IPS-15b (cell line): ENCODE results near the gene IDUA.

ENCODE experiments used
- H3K27me3 ChIP-seq: one replicate; pipeline ENCODE4 v1.6.1; 2013; ENCODE audit warnings: low read length; ENCODE audit not compliant: control insufficient read depth, insufficient read depth
- H3K36me3 ChIP-seq: one replicate; pipeline ENCODE4 v1.6.1; 2013; ENCODE audit warnings: low read length; ENCODE audit not compliant: control insufficient read depth, insufficient read depth
- H3K4me1 ChIP-seq: one replicate; pipeline ENCODE4 v1.6.1; 2013; ENCODE audit warnings: mild to moderate bottlenecking, low read length; ENCODE audit not compliant: control insufficient read depth, insufficient read depth
- H3K4me3 ChIP-seq: one replicate; pipeline ENCODE4 v1.5.1; 2013; ENCODE audit warnings: low read depth, low read length
- H3K9ac ChIP-seq: one replicate; pipeline ENCODE4 v1.6.1; 2013; ENCODE audit warnings: low read depth, mild to moderate bottlenecking, low read length
- H3K9me3 ChIP-seq: one replicate; pipeline ENCODE4 v1.6.1; 2013; ENCODE audit warnings: mild to moderate bottlenecking, low read length; ENCODE audit not compliant: control insufficient read depth, insufficient read depth

Gene IDUA

GRCh38 chr4:951186-951585 is 35.7 kb upstream of the IDUA start:
- Histone ChIP-seq H3K4me1 (no peaks in the 10 kb centered on the region), H3K4me3 (no peak overlapping the region), H3K36me3 (no peaks in the 10 kb centered on the region), H3K27me3 (no peaks in the 10 kb centered on the region), H3K9ac (no peak overlapping the region), H3K9me3 (no peaks in the 10 kb centered on the region)

DNA sequence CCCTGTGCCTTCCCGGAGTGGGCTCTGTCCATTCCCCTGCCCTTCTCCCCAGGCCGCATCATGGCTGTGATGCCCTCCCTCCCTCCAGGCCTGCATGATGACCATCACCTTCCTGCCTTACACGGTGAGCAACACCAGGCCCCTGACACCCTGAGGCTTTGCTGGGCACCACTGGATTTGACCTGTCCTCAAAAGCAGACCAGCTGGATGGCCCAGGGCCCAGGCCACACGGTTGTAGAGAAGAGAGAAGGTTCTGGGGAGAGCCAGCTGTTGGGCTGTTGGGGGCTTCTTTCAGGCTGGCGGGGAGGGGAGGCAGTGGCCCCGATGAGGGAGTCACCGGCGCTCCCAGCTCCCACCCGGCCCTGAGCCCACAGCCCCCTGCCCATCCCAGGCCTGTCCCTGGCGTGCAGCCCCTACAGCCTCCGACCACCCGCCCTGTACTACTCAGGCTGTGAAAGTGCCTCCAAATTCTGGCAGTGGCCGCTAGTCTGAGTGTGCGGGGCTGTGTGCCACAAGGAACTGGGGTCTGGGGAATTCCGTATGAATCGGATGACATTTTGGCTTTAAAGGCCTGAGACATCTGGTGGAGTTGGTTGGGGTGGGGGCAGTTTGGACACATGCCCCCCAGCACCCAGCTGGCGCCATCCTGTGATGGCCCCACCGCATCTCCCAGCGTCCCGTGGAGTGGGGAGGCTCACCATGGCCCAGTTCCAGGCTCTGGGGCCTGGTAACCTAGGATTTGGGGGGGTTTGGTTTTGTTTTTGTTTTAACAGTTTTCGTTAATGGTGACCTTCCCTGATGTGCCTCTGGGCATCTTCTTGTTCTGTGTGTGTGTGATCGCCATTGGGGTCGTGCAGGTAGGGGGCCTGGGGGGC is 35.0 kb upstream of the IDUA start:
- H3K9ac ChIP-seq = no peak overlapping the region
- no peaks in the 10 kb centered on the region for H3K27me3 ChIP-seq
- H3K4me3 ChIP-seq = no peak overlapping the region
- H3K4me1 ChIP-seq = no peaks in the 10 kb centered on the region
- H3K36me3 ChIP-seq = no peaks in the 10 kb centered on the region
- no peaks in the 10 kb centered on the region for H3K9me3 ChIP-seq

GRCh38 chr4:952881-953573 is 33.8 kb upstream of the IDUA start:
- Histone ChIP-seq H3K4me1 (no peaks in the 10 kb centered on the region), H3K9me3 (no peaks in the 10 kb centered on the region), H3K9ac (no peak overlapping the region), H3K4me3 (no peak overlapping the region), H3K27me3 (no peaks in the 10 kb centered on the region), H3K36me3 (no peaks in the 10 kb centered on the region)

GRCh38 chr4:953574-953915 is 33.3 kb upstream of the IDUA start:
- H3K9me3 ChIP-seq = no peaks in the 10 kb centered on the region
- no peak overlapping the region for H3K4me3 ChIP-seq
- no peaks in the 10 kb centered on the region for H3K36me3 ChIP-seq
- H3K9ac ChIP-seq = no peak overlapping the region
- no peaks in the 10 kb centered on the region for H3K27me3 ChIP-seq
- H3K4me1 ChIP-seq = no peaks in the 10 kb centered on the region

DNA sequence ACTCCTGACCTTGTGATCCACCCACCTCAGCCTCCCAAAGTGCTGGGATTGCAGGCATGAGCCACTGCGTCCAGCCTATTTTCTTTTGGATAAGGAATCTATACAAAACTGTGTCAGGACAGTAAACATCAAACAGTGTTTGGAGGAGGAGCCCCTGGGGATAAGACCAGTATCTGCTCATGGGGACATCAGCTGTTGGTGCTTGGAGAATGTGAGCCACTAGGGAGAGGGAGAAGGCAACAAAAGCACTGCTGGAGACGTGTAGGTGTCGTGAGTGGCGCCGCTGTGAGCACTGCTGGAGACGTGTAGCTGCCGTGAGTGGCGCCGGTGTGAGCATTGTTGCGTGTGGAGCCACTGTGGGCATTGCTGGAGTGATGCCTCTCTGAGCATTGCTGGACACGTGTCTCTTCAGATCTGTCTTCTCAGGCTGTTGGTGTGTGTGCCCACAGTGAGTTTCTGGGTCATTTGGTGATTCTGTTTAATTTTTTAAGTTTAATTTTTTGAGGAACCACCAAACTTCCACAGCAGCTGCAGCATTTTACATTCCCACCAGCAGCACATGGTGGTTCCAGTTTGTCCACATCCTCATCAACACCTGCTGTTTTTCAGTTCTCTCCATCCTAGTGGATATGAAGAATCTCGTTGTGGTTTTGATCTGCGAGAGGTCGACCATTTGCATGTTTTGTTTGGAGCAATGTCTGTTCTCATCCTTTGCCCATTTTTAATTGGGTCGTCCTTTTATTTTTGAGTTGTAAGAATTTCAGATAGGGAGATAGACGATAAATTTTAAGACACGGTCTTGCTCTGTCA is 32.4 kb upstream of the IDUA start:
- Histone ChIP-seq H3K4me1 (no peaks in the 10 kb centered on the region), H3K9me3 (no peaks in the 10 kb centered on the region), H3K36me3 (no peaks in the 10 kb centered on the region), H3K4me3 (no peak overlapping the region), H3K9ac (no peak overlapping the region), H3K27me3 (no peaks in the 10 kb centered on the region)

DNA sequence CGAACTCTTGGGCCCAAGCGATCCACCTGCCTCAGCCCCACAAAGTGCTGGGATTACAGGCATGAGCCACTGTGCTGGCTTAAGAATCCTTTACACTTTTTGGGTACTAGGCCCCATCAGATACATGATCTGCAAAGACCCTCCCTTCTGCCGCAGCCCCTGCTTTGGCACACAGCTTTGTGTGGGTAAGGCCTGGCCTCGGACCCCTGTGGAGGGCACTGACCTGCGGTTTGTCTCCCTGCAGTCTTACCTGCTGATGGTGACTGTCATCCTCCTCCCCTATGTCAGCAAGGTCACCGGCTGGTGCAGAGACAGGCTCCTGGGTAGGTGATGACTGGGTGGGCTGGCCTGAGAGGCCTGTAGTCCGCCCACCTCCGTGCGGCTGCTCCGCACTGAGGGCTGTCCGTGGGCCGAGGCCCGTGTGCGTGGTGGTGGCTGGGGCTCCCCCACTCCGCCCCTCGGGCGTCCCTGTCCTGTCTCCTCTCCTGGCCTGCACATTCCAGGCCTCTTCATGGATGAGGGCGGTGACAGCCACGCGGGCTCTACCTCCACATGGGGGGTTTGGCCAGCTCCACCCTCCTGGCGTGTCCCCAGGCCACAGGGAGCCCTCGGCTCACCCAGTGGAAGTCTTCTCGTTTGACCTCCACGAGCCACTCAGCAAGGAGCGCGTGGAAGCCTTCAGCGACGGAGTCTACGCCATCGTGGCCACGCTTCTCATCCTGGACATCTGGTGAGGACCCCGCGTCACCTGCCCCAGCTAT is 31.5 kb upstream of the IDUA start:
- peaks cover 3% of the 10 kb centered on the region for H3K36me3 ChIP-seq
- H3K4me3 ChIP-seq = no peak overlapping the region
- H3K27me3 ChIP-seq = no peaks in the 10 kb centered on the region

DNA sequence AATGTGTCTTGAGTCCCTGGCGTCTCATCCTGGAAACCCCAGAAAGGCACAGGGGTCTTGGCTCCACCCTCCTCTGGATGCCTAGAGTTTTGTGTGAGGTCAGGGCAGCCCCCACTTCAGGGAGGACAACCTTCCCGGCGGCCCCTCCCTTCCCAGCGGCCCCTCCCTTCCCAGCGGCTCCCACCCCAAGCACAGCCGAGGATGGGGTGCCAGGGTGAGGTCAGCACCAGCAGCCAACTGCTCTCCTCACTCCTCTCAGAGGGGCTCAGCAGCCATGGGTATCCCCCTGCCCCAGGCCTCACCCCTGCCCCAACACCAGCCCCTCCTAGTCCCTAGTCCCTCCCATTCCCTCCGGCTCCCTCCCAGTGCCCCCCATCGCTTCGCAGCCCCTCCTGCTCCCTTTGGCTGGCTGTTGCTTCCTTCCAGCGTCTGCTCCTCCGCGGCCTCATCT is 30.9 kb upstream of the IDUA start:
- Histone ChIP-seq H3K9me3 (no peaks in the 10 kb centered on the region), H3K9ac (no peak overlapping the region), H3K27me3 (no peaks in the 10 kb centered on the region), H3K36me3 (peaks cover 5% of the 10 kb centered on the region), H3K4me3 (no peak overlapping the region), H3K4me1 (no peaks in the 10 kb centered on the region)

More for the DNA sequence above, 31.5 kb upstream of the IDUA start:
- Histone ChIP-seq H3K4me1 (no peaks in the 10 kb centered on the region), H3K9me3 (no peaks in the 10 kb centered on the region), H3K9ac (no peak overlapping the region)

DNA sequence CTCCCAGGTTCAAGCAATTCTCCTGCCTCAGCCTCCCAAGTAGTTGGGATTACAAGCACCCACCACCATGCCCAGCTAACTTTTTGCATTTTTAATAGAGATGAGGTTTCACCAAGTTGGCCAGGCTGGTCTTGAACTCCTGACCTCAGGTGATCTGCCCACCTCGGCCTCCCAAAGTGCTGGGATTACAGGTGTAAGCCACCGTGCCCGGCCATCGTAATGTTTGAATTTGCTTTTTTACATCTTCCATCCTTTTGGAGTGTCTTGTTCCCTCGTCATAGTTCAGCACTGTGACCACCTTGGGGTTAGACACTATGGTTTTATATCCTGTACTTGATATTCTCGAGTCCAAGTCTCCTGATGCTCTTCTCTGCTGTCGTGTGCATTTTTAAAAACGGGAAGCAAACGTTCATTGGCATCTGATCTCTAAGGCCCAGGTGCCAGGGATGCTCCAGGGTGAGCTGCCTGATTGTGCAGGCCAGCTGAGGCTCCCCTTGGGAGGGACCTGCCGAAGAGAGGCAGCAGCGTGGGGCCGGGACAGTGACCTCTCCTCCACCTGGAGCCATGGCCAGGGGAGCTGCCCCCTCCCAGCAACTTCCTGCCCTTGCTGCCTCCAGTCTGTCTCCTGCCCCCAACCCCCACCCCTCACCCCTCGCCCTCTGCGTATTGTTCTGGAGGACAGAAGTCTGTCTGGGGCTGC is 30.2 kb upstream of the IDUA start:
- Histone ChIP-seq H3K9me3 (no peaks in the 10 kb centered on the region), H3K4me3 (no peak overlapping the region), H3K36me3 (peaks cover 5% of the 10 kb centered on the region), H3K4me1 (no peaks in the 10 kb centered on the region), H3K27me3 (no peaks in the 10 kb centered on the region), H3K9ac (no peak overlapping the region)

- Histone ChIP-seq H3K36me3 (peaks cover 5% of the 10 kb centered on the region), H3K9ac (no peak overlapping the region), H3K4me3 (no peak overlapping the region), H3K4me1 (no peaks in the 10 kb centered on the region), H3K9me3 (no peaks in the 10 kb centered on the region), H3K27me3 (no peaks in the 10 kb centered on the region)
Observed at GRCh38 chr4:957231-957580, 29.6 kb upstream of the IDUA start.

- Histone ChIP-seq H3K36me3 (peaks cover 6% of the 10 kb centered on the region), H3K9ac (no peak overlapping the region), H3K27me3 (no peaks in the 10 kb centered on the region), H3K4me3 (no peak overlapping the region), H3K4me1 (no peaks in the 10 kb centered on the region), H3K9me3 (no peaks in the 10 kb centered on the region)
Observed at GRCh38 chr4:957581-958313, 29.1 kb upstream of the IDUA start.
